Sigmoid colon (tissue), 7 donors: Measurements from ENCODE around the gene CTXN1. TPM values are rescaled to one million over a fixed set of nuclear protein-coding genes. Genes with fewer than 3 reads are reported as not detected.
A peak's percentile ranks its signal among the peaks of the same experiment; 100 is the strongest.

Source experiments
- DNase-seq: peaks from one replicate; pipeline ENCODE4 v3.0.0-alpha.2; 2019
- H3K27ac ChIP-seq, 4 donors: fragments of 200-600 bp; sonication (generic); one replicate each; pipeline ENCODE4 v1.5.1; 2016 to 2019; ENCODE audit warnings: mild to moderate bottlenecking in 1 of 4
- H3K27me3 ChIP-seq, 3 donors: fragments of 200-600 bp; sonication (generic); one replicate each; pipeline ENCODE4 v1.5.1; 2019; ENCODE audit warnings: mild to moderate bottlenecking in 1 of 3
- H3K36me3 ChIP-seq, 4 donors: fragments of 200-600 bp; sonication (generic); one replicate each; pipeline ENCODE4 v1.5.1; 2016 to 2019
- H3K4me1 ChIP-seq, 4 donors: fragments of 200-600 bp; sonication (generic); one replicate each; pipeline ENCODE4 v1.5.1; 2017 to 2019
- H3K4me3 ChIP-seq, 4 donors: fragments of 200-600 bp; sonication (generic); one replicate each; pipeline ENCODE4 v1.5.1; 2017 to 2019; ENCODE audit warnings: mild to moderate bottlenecking in 2 of 4, moderate library complexity in 1 of 4
- H3K9me3 ChIP-seq, 4 donors: fragments of 200-600 bp in 3 of 4; sonication (generic) in 3 of 4; one replicate each; pipeline versions ENCODE4 v1.5.1 to v1.6.1; 2013 to 2019
- CTCF ChIP-seq, 4 experiments: fragments of 450-650 bp in 3 of 4; fragments of 200-600 bp in 1 of 4; IDR thresholded peaks; one replicate each; pipeline ENCODE4 v1.5.1; 2016 to 2019; ENCODE audit warnings: antibody characterized with exemption in 4 of 4, mild to moderate bottlenecking in 3 of 4, moderate library complexity in 2 of 4
- EP300 ChIP-seq, 4 donors: sonication (generic); formaldehyde crosslinking; IDR thresholded peaks; one replicate each; pipeline ENCODE4 v1.6.1; 2017; ENCODE audit warnings: antibody characterized with exemption in 4 of 4
- POLR2A ChIP-seq, 2 donors: fragments of 450-650 bp; IDR thresholded peaks; one replicate each; pipeline ENCODE4 v1.6.1; 2016; ENCODE audit warnings: antibody characterized with exemption in 2 of 2, mild to moderate bottlenecking in 2 of 2, moderate library complexity in 2 of 2
- POLR2AphosphoS5 ChIP-seq, 4 donors: sonication (generic); formaldehyde crosslinking; IDR thresholded peaks; one replicate each; pipeline ENCODE4 v1.6.1; 2017; ENCODE audit warnings: antibody characterized with exemption in 4 of 4
- WGBS, 2 donors: extraction: QIAGEN DNeasy Blood & Tissue Kit; methylation state at CpG; one replicate each; pipeline ENCODE4 v1.1.7; 2013; 5-methylcytosine and 5-hydroxymethylcytosine counted together
- intact Hi-C: fragments of 100-400 bp; cut with DNase I; formaldehyde crosslinking; loops from one replicate; pipeline ENCODE4 v1.15.1; 2023
- polyA plus RNA-seq, 3 donors: library from polyadenylated mRNA; stranded (reverse); fragments of 200-250 nt; gene quantifications; one replicate each; pipeline ENCODE4 v1.2.3, GENCODE V29; 2013
- total RNA-seq, 4 donors: library from RNA; depleted of rRNA; stranded (reverse); fragments of >200 nt; gene quantifications; one replicate each; pipeline ENCODE4 v1.1.0, GENCODE V29; 2016
- donor health status: healthy with polysubstance abuse.
- donor health status: Bipolar disorder and iron deficiency.
- donor health status: healthy.

Gene CTXN1
- total and polyA plus RNA-seq, 7 donors: 0.60 to 92.2 (median 25.3) TPM

- Histone ChIP-seq H3K36me3 (peaks cover 26 to 94% (median 48%) of the 10 kb centered on the region in 4 donors), H3K4me3 (no peak overlapping the region)
- intact Hi-C loops: no loop called here
Observed at GRCh38 chr19:7970716-7971448, 44.9 kb upstream of the CTXN1 start.

GRCh38 chr19:7969555-7969939 is 43.6 kb upstream of the CTXN1 start:
- intact Hi-C loops: no loop called here
- 95% methylated on average over 11 of the region's 11 CpGs for WGBS, 2 donors

More at GRCh38 chr19:7970716-7971448, 44.9 kb upstream of the CTXN1 start:
- DNase-seq: no peak
- H3K9me3 ChIP-seq: no peaks in the 10 kb centered on the region
- no peaks in the 10 kb centered on the region for H3K4me1 ChIP-seq
- no peaks in the 10 kb centered on the region for H3K27me3 ChIP-seq
- WGBS, 2 donors: 75 to 78% methylated on average over 12 of the region's 12 CpGs
- TF ChIP-seq POLR2A (IDR thresholded peaks at IDR 0.05) (no peak), POLR2AphosphoS5 (IDR thresholded peaks at IDR 0.05) (no peak), EP300 (IDR thresholded peaks at IDR 0.05) (no peak), CTCF (IDR thresholded peaks at IDR 0.05) (peak; percentile 15 to 65 (median 32))
- no peak overlapping the region for H3K27ac ChIP-seq

GRCh38 chr19:7968796-7969554 is 43.0 kb upstream of the CTXN1 start:
- 90 to 94% methylated on average over 20 of the region's 20 CpGs for WGBS, 2 donors
- Histone ChIP-seq H3K4me1 (no peaks in the 10 kb centered on the region), H3K4me3 (no peak overlapping the region), H3K27ac (no peak overlapping the region), H3K27me3 (no peaks in the 10 kb centered on the region), H3K36me3 (peaks cover 33 to 97% (median 50%) of the 10 kb centered on the region in 4 donors), H3K9me3 (no peaks in the 10 kb centered on the region)
- no peak for DNase-seq
- intact Hi-C loops: no loop called here
- TF ChIP-seq POLR2A (IDR thresholded peaks at IDR 0.05) (no peak), EP300 (IDR thresholded peaks at IDR 0.05) (no peak), CTCF (IDR thresholded peaks at IDR 0.05) (no peak), POLR2AphosphoS5 (IDR thresholded peaks at IDR 0.05) (no peak)

More at GRCh38 chr19:7969555-7969939, 43.6 kb upstream of the CTXN1 start:
- H3K4me3 ChIP-seq: no peak overlapping the region
- no peak for TF ChIP-seq CTCF (IDR thresholded peaks at IDR 0.05)
- H3K36me3 ChIP-seq: peaks cover 33 to 97% (median 53%) of the 10 kb centered on the region in 4 donors
- H3K27me3 ChIP-seq: no peaks in the 10 kb centered on the region
- no peaks in the 10 kb centered on the region for H3K9me3 ChIP-seq
- no peaks in the 10 kb centered on the region for H3K4me1 ChIP-seq
- H3K27ac ChIP-seq: no peak overlapping the region
- no peak for DNase-seq

GRCh38 chr19:7968008-7968795 is 42.3 kb upstream of the CTXN1 start:
- no peaks in the 10 kb centered on the region for H3K27me3 ChIP-seq
- intact Hi-C loops: no loop called here
- H3K9me3 ChIP-seq: no peaks in the 10 kb centered on the region
- H3K4me3 ChIP-seq: no peak overlapping the region
- H3K36me3 ChIP-seq: peaks cover 37 to 97% (median 49%) of the 10 kb centered on the region in 4 donors
- no peak for DNase-seq
- TF ChIP-seq CTCF (IDR thresholded peaks at IDR 0.05): no peak
- no peak for TF ChIP-seq EP300 (IDR thresholded peaks at IDR 0.05)
- no peak for TF ChIP-seq POLR2AphosphoS5 (IDR thresholded peaks at IDR 0.05)
- no peak for TF ChIP-seq POLR2A (IDR thresholded peaks at IDR 0.05)
- H3K27ac ChIP-seq: no peak overlapping the region
- H3K4me1 ChIP-seq: no peaks in the 10 kb centered on the region
- WGBS, 2 donors: 95 to 96% methylated on average over 15 of the region's 15 CpGs
